Measurements from ENCODE around the gene TENT4B.

Gene TENT4B

DNA sequence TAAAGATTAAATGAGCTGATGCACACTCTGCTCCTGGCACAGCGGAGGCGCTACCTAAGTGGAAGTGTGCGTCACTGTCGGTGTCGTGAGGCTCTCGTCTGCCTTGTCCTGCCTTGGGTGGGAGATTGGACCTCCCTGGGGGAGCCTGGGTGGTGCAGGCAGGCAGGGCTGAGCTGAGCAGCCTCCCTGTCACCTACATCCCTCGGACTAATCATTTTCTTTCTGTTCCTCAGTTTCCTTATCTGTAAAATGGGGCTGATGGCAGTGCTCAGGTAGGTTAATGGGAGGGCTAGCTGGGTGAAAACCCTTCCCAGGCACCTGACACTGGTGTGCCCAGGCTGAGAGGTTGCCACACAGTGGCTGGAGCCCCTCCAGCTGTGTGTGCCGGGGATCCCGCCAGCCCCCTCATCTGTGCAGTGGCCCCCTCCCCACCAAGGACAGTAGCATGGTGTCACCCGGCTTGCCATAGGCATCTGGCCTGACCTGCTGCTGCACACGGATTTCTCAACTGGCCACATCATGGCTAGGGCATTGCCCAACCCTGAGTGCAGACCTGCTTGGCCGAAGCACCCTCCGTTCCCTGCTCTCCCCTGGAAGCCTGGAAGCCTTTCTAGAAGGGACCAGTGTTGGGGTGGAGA lies 117.5 kb downstream of the TENT4B start:
- DNase-seq (ENCODE audit: low read depth in 2 of 2): no peak

DNA sequence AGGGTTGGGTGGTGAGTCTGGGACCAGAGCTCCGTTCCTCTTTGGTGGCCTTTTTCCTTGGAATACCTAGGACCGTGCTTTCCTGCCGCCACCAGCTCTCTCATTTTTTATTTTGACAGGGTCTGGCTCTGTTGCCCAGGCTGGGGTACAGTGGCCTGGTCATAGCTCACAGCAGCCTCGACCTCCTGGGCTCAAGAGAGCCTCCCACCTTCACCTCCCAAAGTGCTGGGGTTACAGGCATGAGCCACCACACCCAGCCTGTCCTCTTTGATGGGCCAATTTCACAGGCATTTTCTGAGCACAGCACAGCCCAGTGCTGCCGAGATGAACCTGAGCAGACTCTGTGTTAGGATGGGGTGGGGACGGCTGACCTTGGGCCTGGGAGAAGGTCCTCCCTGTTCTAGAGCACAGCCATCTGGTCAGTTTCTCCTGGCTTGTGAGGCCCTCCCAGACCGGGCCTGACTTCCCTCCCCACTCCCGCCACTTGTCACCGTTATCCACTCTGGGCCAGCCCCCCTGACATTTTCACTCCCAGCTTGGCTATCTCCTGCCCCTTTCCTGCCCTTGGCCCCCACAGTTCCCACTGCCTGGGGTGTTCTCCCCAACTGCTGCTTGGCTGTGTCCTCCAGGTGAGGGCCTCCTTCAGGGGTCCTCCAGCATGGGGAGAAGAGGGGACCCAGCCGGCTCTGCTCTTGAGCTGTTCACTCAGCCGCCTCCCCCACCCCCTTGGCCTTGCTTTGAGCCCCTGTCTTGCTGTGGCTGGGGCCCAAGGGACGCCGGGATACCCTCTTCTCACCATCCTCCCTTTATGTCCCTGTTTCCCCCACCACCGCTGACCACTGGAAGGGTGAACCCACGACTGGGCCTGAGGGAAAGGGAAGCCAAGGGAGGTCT lies 118.3 kb downstream of the TENT4B start:
- DNase-seq (ENCODE audit: low read depth in 2 of 2): no peak

DNA sequence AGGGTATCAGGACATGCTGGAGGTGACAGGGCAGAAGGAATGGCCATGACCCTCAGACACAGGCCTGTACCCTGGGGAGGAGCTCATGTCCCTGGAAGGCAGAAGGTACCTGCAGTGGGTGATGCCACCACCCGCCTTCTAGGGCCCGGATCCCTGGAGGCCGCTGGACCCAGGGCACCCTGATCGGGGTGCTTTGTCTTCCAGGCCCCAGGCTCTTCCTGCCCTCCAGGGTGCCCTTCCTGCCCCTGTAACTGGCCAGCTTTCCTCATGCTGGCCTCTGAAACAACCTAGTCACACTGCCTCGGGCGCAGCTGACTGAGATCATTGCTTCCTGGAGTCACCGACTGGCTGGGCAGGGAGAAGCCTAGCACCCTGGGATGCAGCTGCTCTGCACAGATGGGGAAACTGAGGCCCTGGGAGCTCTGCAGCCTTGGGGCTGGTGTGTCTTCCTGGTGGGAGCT lies 119.0 kb downstream of the TENT4B start:
- DNase-seq (ENCODE audit: low read depth in 2 of 2): no peak

DNA sequence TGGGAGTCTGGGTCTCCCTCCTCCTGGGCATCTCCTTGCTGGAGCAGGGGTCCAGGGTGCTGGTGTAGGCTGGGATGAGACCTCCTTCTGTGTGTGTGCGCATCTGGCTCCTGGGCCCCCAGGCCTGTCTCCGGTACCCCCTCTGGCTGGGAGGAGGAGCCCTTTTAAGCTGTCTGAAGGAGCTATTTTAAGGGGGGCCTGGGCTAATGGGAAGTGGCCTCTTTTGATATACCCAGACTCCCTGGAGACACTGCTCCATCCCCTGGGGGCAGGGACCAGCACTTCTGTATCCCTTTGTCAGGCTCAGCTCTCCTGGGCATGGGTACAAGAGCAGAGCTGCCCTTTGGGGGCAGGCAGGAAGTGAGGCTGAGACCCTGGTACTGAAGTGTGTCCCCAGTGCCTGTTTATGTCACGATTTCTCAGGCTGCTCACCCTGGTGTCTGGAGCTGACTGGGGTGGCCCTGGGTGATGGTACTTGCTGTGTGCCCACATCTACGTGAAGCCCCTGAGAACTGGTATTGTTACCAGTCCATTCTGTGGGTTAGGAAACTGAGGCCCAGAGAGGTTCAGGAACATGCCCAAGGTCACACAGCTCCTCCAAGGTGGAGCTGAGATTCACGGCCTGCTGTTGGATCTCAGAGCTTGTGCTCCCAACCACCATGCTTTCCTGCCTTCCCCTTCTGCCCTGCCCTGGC lies 119.7 kb downstream of the TENT4B start:
- DNase-seq (ENCODE audit: low read depth in 2 of 2): no peak

DNA sequence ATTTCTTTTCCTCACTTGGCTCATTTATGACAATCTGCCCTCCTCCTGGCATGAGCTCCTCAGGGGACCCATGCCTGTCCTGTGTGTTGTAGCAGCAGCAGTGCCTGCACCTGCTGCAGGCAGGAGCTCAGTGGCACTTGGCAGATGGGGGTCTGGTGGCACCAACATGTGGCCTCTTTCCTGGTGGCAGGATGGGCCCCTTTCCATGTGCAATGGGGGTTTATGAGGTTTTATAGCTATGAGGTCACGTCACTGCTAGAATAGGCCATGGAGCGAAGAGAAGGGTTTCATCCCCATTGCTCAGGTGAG lies 120.2 kb downstream of the TENT4B start:
- no peak for DNase-seq (ENCODE audit: low read depth in 2 of 2)

DNA sequence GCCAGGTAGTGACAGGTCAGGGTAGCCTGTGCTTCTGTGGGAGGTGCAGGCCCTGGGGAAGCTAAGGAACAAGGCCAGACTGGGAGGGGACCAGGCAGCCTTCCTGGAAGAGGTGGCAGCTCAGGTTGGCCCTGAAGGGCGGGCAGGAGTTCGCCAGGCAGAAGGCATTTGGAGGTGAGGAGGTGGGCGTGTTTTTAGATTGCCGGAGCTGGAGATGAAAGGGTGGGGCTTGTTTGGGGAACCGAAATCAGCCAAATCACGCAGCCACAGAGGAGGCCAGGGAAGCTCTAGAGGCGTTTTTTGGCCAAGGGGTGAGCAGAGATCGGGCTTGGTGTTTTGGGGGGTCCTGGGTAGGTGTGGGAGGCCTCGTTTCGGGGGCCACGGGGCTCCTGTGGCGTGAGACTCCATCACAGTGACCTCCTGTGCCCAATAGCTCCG lies 120.8 kb downstream of the TENT4B start:
- no peak for DNase-seq (ENCODE audit: low read depth in 2 of 2)

DNA sequence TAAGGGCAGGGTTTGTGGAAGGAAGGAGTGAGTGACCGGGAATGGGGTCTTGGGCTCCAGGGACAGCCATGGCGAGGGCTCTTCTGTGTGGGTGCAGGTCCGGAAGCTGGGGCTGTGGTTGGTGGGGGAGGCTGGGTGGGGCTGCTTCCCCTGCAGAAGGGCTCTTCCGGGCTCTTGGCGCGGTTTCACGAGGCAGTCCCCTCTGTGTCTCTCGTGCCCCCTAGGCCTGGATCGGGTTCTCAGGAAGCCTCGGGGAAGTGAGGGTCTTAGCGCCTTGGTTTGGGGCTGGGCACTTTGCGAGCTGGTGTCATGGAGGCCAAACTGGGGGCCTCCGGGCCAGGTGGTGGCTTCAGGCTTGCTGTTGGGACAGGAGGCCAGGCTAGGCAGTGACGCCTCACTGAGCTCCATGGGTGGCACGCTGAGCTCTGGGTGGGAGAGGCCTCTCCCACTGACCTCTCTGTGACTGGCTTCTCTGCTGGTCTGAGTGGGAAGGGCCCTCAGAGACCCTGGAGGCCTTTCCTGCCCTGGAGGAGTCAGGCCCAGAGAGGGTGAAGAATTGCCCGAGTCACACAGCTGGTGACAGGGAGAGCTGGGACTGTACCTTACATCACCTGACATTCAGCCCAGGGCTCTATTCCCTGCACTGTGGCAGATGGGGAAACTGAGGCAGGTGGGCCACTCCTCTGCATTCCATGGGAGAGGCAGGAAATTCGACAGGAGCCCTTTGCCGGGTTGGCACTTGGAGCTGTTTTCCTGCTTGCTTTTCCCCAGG lies 121.4 kb downstream of the TENT4B start:
- DNase-seq (ENCODE audit: low read depth in 2 of 2): peak; percentile 36 to 37

DNA sequence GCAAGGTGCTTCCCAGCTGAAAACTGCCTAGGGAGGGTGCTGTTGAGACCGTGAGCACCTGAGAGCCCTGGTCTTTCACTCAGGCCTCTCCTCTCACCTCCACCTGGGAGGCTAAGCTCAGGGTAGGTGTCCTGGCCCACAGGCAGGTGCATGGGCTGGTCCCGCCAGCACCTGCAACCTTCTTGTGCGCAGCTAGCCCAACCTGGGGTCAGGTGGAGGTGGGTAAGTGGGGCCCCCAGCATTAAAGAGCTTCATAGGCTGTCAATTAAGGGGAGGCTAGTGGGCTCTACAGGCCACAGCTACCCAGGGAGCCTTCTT lies 122.0 kb downstream of the TENT4B start:
- DNase-seq (ENCODE audit: low read depth in 2 of 2): no peak

DNA sequence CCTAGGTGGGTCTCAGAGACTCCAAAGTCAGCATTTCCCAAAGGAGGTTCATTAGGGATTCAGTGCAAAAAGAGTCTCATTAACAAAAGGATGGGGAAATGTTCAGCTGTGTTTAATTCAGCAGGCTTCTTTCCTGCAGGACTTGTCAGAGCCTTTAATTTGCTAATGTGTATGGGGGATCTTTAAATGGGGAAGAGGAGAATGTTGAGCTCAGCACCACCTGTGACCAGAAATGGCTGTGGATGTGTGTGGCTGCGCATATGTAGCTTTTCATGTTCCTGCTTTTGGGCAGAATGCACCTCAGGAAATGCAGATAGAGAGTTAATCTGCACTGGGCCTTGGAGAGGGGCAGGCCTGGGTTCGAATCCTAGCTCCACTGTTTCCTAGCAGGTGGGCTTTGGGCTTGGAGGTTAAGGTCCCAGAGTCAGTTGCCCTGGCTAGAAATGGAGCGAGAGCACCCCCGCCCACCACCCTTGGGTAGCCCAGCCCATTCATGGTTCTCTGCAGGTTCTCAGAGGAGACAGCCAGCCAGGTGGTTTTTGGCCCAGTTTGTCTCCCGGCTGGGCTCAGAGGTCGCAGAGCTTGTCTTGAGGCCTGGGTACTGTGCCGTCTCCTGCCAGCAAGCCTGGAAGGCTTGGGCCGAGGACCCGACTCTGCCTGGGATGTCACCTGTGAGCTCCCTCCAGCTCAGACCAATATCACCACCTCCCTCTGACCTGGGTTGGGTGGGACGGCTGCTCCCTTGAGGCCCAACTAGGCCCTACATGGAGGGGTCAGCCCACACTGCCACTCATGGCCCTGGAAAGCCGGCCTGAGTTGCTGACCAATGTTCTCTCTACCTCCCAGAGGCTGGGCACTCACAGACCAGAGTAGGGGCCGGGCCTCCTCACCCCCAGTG lies 122.6 kb downstream of the TENT4B start:
- DNase-seq (ENCODE audit: low read depth in 2 of 2): no peak

DNA sequence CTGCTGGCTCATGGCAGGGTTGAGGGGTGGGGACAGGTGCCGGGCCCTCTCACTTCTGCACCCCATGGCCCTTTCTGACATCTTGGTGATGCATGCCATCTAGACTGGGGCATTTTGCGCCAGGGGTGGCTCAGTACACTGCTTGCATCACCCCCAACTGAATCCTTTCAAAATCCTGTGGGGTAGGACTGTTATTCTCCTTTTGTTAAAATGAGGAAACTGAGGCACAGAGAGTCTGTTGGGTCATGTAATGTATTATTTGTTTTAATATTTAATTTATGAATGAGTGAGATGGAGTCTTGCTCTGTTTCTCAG lies 123.2 kb downstream of the TENT4B start:
- no peak for DNase-seq (ENCODE audit: low read depth in 2 of 2)

DNA sequence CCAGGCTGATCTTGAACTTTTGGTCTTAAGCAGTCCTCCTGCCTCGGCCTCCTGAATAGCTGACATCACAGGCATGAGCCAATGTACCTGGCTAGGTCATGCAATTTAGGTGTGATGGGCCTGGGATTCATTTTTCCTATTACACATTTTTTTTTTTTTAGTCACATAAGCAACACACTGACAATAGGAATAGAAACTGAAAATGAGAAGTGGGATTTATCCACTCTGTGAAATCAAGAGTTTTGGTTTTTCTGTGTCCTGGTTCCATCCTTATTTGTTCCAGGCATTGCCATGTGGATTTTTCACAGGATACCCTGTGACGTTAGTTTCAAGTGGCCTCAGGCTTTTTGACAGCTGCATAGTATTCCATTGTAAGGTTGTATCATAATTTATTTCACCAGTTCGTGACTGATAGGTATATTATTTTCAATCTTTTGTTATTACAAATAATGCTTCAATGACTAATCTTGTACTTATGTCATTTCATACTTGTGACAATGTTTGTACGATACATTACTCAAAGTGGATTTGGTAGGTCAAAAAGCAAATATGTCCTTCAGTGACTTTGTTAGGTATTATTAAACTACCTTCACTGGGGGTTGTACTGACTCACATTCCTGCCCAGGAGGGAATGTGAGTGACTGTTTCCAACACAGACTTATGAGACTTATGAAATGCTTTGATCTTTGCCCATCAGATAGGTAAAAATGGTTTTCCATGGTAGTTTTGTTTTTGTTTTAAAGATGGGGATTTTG lies 123.9 kb downstream of the TENT4B start:
- no peak for DNase-seq (ENCODE audit: low read depth in 2 of 2)

DNA sequence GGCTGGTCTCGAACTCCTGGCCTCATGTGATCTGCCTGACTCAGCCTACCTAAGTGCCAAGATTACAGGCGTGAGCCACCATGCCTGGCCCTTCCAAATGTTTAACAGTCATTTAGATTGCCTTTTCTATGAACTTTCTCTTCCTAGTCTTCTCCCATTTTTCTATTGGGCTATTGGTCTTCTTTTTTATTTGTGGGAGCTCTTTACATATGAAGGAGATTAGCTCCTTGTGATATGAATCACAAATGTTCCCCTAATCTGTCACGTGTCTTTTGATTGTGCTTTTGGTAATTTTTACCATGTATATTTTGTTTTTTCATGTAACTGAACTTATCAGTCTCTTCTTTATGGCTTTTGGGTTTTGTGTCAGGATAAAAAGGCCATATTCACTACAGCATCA lies 125.1 kb downstream of the TENT4B start:
- no peak for DNase-seq (ENCODE audit: low read depth in 2 of 2)

DNA sequence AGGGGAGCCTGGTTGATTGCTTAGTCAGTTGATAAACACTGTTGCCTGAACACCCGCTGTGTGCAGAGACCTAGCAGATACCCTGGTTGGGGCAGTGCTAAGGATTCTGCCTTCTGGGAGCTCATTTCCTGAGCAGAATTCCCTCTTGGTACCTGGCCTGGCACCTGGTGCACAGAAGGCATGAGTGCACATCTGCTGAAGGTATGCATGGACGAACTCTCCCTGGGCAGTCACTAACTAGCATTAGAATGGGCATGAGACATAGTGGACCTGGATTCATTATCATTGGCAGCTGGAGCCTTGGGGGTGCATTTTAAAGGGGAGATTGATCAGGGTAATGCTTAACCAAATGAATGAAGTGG lies 126.4 kb downstream of the TENT4B start:
- DNase-seq (ENCODE audit: low read depth in 2 of 2): no peak

DNA sequence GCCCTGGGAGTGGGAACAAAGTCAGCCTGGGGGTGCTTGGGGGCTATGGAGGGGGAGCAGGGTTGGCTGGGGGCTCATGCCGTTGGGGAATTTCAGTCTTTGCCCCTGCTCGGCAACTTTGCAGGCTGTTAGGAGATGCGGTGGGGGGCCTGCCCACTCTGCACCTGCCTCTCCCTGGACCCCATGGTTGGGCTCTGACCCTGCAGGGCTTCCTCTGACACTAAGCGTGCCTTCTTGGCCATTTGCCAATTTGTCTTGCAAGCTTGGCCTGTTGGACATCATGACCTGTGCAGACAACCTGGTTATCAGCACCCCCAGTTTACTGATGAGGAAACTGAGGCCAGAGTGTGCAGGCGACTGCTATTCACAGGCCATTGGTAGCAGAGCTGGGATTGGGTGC lies 127.8 kb downstream of the TENT4B start:
- no peak for DNase-seq (ENCODE audit: low read depth in 2 of 2)

All from stimulated activated CD8-positive, alpha-beta memory T cell treated with anti-CD3 and anti-CD28 coated beads, Interleukin-2, amount 100 ng/mL, for 48 hours (primary cell).